A549 (cell line): ENCODE results near the gene NEURL1. TPM values are rescaled to one million over a fixed set of nuclear protein-coding genes. Genes with fewer than 3 reads are reported as not detected.

ENCODE experiments used
- ATAC-seq, 2 experiments: fragments of 200-7000 bp in 1 of 2; fragments of >200 bp in 1 of 2; cut with Nextera tagmentation in 1 of 2; cut with Tn5 transposase in 1 of 2; 3 replicates each; pipeline versions ENCODE4 v1.8.0 to v1.9.1; 2018 to 2020; ENCODE audit warnings: mild to moderate bottlenecking in 1 of 2, moderate library complexity in 1 of 2
- CTCF ChIA-PET: fragments of 300-600 bp; sonication (Branson Sonifier 250); formaldehyde crosslinking; extraction: SDS; loops from one replicate; lab custom pipeline; 2021; ENCODE audit warnings: antibody characterized with exemption, inconsistent platforms; lab: Yijun Ruan, JAX
- POLR2A ChIA-PET: fragments of 350-600 bp; formaldehyde crosslinking; extraction: SDS; loops from one replicate; lab custom pipeline; 2021; ENCODE audit warnings: antibody characterized with exemption, inconsistent platforms; lab: Yijun Ruan, JAX
- DNase-seq, 2 experiments: peaks; one replicate each; pipeline versions ENCODE4 v3.0.0 to v3.0.0-alpha.2; 2011 to 2016; ENCODE audit warnings: low read depth in 1 of 2, low spot score in 1 of 2
- FAIRE-seq: peaks from 2 replicates; lab custom pipeline; 2011; peaks lifted over from hg19 to GRCh38; lab: Jason Lieb, UNC
- H3K27ac ChIP-seq, 2 experiments: fragments of >200 bp; sonication (Bioruptor Twin); formaldehyde crosslinking; 3 replicates each; pipeline ENCODE4 v1.5.1; 2016 to 2017
- H3K4me1 ChIP-seq: fragments of >200 bp; sonication (Bioruptor Twin); formaldehyde crosslinking; 3 replicates; pipeline ENCODE4 v1.6.1; 2016
- H3K4me2 ChIP-seq: fragments of >200 bp; sonication (Bioruptor Twin); formaldehyde crosslinking; 3 replicates; pipeline ENCODE4 v1.6.1; 2016
- H3K4me3 ChIP-seq: fragments of >200 bp; sonication (Bioruptor Twin); formaldehyde crosslinking; 3 replicates; pipeline ENCODE4 v1.5.1; 2016
- H3K9me3 ChIP-seq: fragments of >200 bp; sonication (Bioruptor Twin); formaldehyde crosslinking; 3 replicates; pipeline ENCODE4 v1.6.1; 2016
- BCL3 ChIP-seq: fragments of >200 bp; sonication (Bioruptor Twin); formaldehyde crosslinking; IDR thresholded peaks from 3 replicates; pipeline ENCODE4 v1.6.1; 2016
- BHLHE40 ChIP-seq: IDR thresholded peaks from 2 replicates; pipeline ENCODE4 v1.6.1; 2012; ENCODE audit warnings: low read depth, low read length, inconsistent platforms
- CBX2 ChIP-seq: fragments of 200-600 bp; sonication (generic); IDR thresholded peaks from 2 replicates; pipeline ENCODE4 v1.6.1; 2016; ENCODE audit warnings: low read depth, mild to moderate bottlenecking, borderline replicate concordance
- CHD2 ChIP-seq: fragments of 150-350 bp; IDR thresholded peaks from 2 replicates; pipeline ENCODE4 v1.6.1; 2014; ENCODE audit warnings: low read length; ENCODE audit not compliant: partially characterized antibody
- CHD4 ChIP-seq: fragments of 200-600 bp; sonication (generic); IDR thresholded peaks from 2 replicates; pipeline ENCODE4 v1.6.1; 2016; ENCODE audit warnings: antibody characterized with exemption, mild to moderate bottlenecking, borderline replicate concordance
- EHF ChIP-seq: fragments of 250-450 bp; sonication (Bioruptor Pico); IDR thresholded peaks from 2 replicates; pipeline ENCODE4 v1.5.0; 2020; ENCODE audit warnings: mild to moderate bottlenecking
- EHMT2 ChIP-seq: fragments of 200-600 bp; sonication (generic); IDR thresholded peaks from 2 replicates; pipeline ENCODE4 v1.6.1; 2016; ENCODE audit warnings: antibody characterized with exemption, low read depth, mild to moderate bottlenecking, moderate library complexity
- ELK1 ChIP-seq: fragments of 150-350 bp; IDR thresholded peaks from 2 replicates; pipeline ENCODE4 v1.6.1; 2014; ENCODE audit warnings: low read depth, mild to moderate bottlenecking, low read length
- FOSL2 ChIP-seq, 2 experiments: fragments of 450-650 bp in 1 of 2; fragments of >200 bp in 1 of 2; sonication (Bioruptor Twin) in 1 of 2; formaldehyde crosslinking; IDR thresholded peaks; 2 replicates each; pipeline versions ENCODE4 v1.5.0 to v1.6.1; 2016 to 2020; ENCODE audit warnings: mild to moderate bottlenecking in 1 of 2, moderate library complexity in 1 of 2
- HDAC2 ChIP-seq: fragments of 200-600 bp; sonication (generic); IDR thresholded peaks from 2 replicates; pipeline ENCODE4 v1.6.1; 2016
- HMGXB4 ChIP-seq: fragments of 250-450 bp; sonication (Bioruptor Pico); IDR thresholded peaks from 2 replicates; pipeline ENCODE4 v1.5.0; 2021; ENCODE audit warnings: mild to moderate bottlenecking, moderate library complexity, borderline replicate concordance
- HOXB13 ChIP-seq: fragments of 250-450 bp; sonication (Bioruptor Pico); IDR thresholded peaks from 2 replicates; pipeline ENCODE4 v1.5.0; 2020; ENCODE audit warnings: low read depth, mild to moderate bottlenecking, moderate library complexity
- HOXB5 ChIP-seq: fragments of 250-450 bp; sonication (Bioruptor Pico); IDR thresholded peaks from 2 replicates; pipeline ENCODE4 v1.5.0; 2020; ENCODE audit warnings: mild to moderate bottlenecking, moderate library complexity
- KDM5A ChIP-seq: fragments of 200-600 bp; sonication (generic); IDR thresholded peaks from 2 replicates; pipeline ENCODE4 v1.6.1; 2016; ENCODE audit warnings: antibody characterized with exemption, mild to moderate bottlenecking
- MAFK ChIP-seq: fragments of 450-650 bp; IDR thresholded peaks from 2 replicates; pipeline ENCODE4 v1.6.1; 2014; ENCODE audit not compliant: partially characterized antibody
- MAX ChIP-seq: IDR thresholded peaks from 2 replicates; pipeline ENCODE4 v1.6.1; 2012
- MAZ ChIP-seq: fragments of 150-350 bp; IDR thresholded peaks from 2 replicates; pipeline ENCODE4 v1.6.1; 2014; ENCODE audit warnings: antibody characterized with exemption, low read depth, low read length, borderline replicate concordance
- PBX3 ChIP-seq: IDR thresholded peaks from 2 replicates; pipeline ENCODE4 v1.6.1; 2012
- POLR2AphosphoS2 ChIP-seq: conservative IDR thresholded peaks from 2 replicates; pipeline ENCODE4 v1.6.1; 2012; ENCODE audit warnings: low read length, improper control_type of control experiment, inconsistent platforms
- RARB ChIP-seq: fragments of 250-450 bp; sonication (Bioruptor Pico); IDR thresholded peaks from 2 replicates; pipeline ENCODE4 v1.8.0; 2021; ENCODE audit warnings: mild to moderate bottlenecking, moderate library complexity
- RCOR1 ChIP-seq: fragments of 150-350 bp; IDR thresholded peaks from 2 replicates; pipeline ENCODE4 v1.6.1; 2014; ENCODE audit warnings: antibody characterized with exemption, low read length, low read depth
- RNF2 ChIP-seq: fragments of 200-600 bp; sonication (generic); IDR thresholded peaks from 2 replicates; pipeline ENCODE4 v1.6.1; 2016; ENCODE audit warnings: low read depth, mild to moderate bottlenecking, antibody characterized with exemption, moderate library complexity, borderline replicate concordance
- ZFP36 ChIP-seq: fragments of 450-650 bp; IDR thresholded peaks from 2 replicates; pipeline ENCODE4 v1.6.1; 2014; ENCODE audit warnings: borderline replicate concordance; ENCODE audit not compliant: partially characterized antibody
- ZNF302 ChIP-seq: fragments of 250-450 bp; sonication (Bioruptor Pico); IDR thresholded peaks from 2 replicates; pipeline ENCODE4 v1.9.0; 2021; ENCODE audit warnings: inconsistent platforms, mild to moderate bottlenecking, moderate library complexity
- WGBS: methylation state at CpG from one replicate; pipeline ENCODE4 v1.1.6; 2017; ENCODE audit errors: missing lambda C conversion rate; 5-methylcytosine and 5-hydroxymethylcytosine counted together
- polyA plus RNA-seq, 4 experiments: library from polyadenylated mRNA; depleted of rRNA in 3 of 4; stranded (reverse); fragments of >200 nt; fragmentation: RNase III in 1 of 4; extraction: RNeasy Plus Mini Kit Qiagen cat#74134 plus additional on column Dnase treatment in 1 of 4; gene quantifications; 2 replicates in 3 of 4; 3 replicates in 1 of 4; pipeline ENCODE4 v1.2.3, GENCODE V29; 2011 to 2017

Gene NEURL1
- polyA plus RNA-seq, 2 of the 4 experiments (the other 2 are of a cell fraction): 0.06 to 0.37 TPM

GRCh38 chr10:103535595-103535994 is 42.1 kb downstream of the NEURL1 start (continued):
- no peak for TF ChIP-seq MAX
- no peak for TF ChIP-seq POLR2AphosphoS2
- TF ChIP-seq CHD4: no peak
- TF ChIP-seq PBX3: no peak
- TF ChIP-seq EHF (CRISPR knock-in tag): no peak
- TF ChIP-seq FOSL2 (IDR thresholded peaks at IDR 0.05): no peak
- TF ChIP-seq FOSL2 (CRISPR knock-in tag; IDR thresholded peaks at IDR 0.05): no peak
- TF ChIP-seq BHLHE40: no peak
- no peak for TF ChIP-seq MAZ
- no peak for TF ChIP-seq CBX2

GRCh38 chr10:103539751-103540150 is 46.2 kb downstream of the NEURL1 start:
- no peak for TF ChIP-seq FOSL2 (IDR thresholded peaks at IDR 0.05)
- TF ChIP-seq FOSL2 (CRISPR knock-in tag; IDR thresholded peaks at IDR 0.05): no peak
- TF ChIP-seq KDM5A: no peak
- TF ChIP-seq ELK1: no peak
- no peak for TF ChIP-seq HDAC2
- no peak for TF ChIP-seq RNF2
- no peak for TF ChIP-seq MAFK
- no peak for TF ChIP-seq ZNF302 (CRISPR knock-in tag)
- no peak for TF ChIP-seq RCOR1
- no peak for TF ChIP-seq MAZ
- no peak for TF ChIP-seq HMGXB4
- TF ChIP-seq BCL3: no peak
- TF ChIP-seq EHF (CRISPR knock-in tag): no peak
- no peak for TF ChIP-seq EHMT2
- TF ChIP-seq CHD2: no peak
- TF ChIP-seq RARB (CRISPR knock-in tag): no peak
- TF ChIP-seq HOXB5 (CRISPR knock-in tag): no peak
- no peak for TF ChIP-seq ZFP36
- no peak for TF ChIP-seq BHLHE40
- TF ChIP-seq HOXB13 (CRISPR knock-in tag): no peak
- TF ChIP-seq, all 56 proteins: peak for 0
- CTCF ChIA-PET: interaction anchor here (0.6 to 1.7 kb wide), 5 partner anchors 9 to 122 kb away, joined by 3 to 4 read pairs (median 3); no protein-coding TSS in a partner anchor

More at GRCh38 chr10:103539751-103540150, 46.2 kb downstream of the NEURL1 start:
- POLR2A ChIA-PET: interaction anchor here (0.9 kb wide), 1 partner anchor 173 kb away, joined by 8 read pairs; no protein-coding TSS in a partner anchor
- no peak for DNase-seq
- Histone ChIP-seq H3K4me1 (0 out of 3 replicates have a peak, but pooled peaks cover 4% of the 10 kb centered on the region), H3K27ac (no peak overlapping the region), H3K4me3 (no peak overlapping the region), H3K9me3 (no peaks in the 10 kb centered on the region), H3K4me2 (no peak overlapping the region)
- no peak for ATAC-seq
- FAIRE-seq: no peak
- WGBS: 64% methylated on average over 1 of the region's 1 CpG
